HG02610 (cell line): ENCODE results near the gene ZNF672.
A peak's percentile ranks its signal among the peaks of the same experiment; 100 is the strongest.

Experiments
- ATAC-seq: cut with Tn5 transposase; IDR thresholded peaks from one replicate; pipeline ENCODE4 v1.9.1; 2021; ENCODE audit warnings: mild to moderate bottlenecking, moderate library complexity; ENCODE audit not compliant: unreplicated experiment

The ZNF672 gene

DNA sequence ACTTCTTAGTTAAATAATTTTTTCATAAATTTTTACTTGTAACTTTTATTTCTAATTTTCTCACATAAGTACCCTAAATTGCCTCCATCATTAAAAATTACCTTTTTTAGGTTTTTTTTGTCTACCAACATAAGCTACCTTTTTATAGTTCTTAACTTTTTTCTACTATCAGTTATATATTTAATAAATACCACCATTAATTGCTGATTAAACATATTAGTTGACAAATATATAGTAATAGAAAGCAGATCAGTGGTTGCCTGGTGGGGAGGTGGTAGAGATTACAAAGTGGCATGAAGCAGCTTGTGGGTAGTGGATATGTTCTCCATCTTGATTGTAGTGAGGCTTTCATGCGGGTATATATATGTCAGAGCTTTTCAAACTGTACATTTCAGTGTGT lies 6.2 kb upstream of the ZNF672 start:
- ATAC-seq: no peak

DNA sequence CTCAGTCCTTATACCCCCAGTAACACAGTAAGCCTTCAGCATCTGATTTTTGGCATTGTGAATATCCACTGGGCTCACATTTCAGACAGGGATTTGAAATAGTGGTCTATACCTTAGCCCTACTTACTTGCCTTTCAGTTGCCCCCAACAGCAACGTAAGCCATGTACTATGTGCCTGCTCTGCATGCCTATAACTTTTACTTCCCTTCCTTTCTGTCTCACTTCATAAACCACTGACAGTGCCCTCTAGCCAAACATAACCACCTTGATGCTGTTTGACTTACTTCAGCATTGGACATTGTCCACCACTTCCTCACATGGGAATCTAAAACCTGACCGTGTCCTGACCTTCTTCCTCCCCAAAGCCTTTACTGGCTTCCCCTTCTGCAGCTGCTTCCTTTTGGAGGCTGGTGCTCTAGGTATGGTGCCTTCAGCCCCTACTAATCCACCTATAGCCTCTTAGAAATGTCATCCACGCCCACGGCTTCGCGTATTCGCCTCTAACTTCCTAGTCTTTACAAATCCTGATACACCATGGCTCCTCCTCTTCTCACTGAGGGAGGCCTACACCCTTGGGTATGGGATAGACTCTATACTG lies 3.6 kb upstream of the ZNF672 start:
- ATAC-seq: no peak

- no peak for ATAC-seq
These were observed 811 bp upstream of the ZNF672 start for GRCh38 chr1:248837045-248837780.

DNA sequence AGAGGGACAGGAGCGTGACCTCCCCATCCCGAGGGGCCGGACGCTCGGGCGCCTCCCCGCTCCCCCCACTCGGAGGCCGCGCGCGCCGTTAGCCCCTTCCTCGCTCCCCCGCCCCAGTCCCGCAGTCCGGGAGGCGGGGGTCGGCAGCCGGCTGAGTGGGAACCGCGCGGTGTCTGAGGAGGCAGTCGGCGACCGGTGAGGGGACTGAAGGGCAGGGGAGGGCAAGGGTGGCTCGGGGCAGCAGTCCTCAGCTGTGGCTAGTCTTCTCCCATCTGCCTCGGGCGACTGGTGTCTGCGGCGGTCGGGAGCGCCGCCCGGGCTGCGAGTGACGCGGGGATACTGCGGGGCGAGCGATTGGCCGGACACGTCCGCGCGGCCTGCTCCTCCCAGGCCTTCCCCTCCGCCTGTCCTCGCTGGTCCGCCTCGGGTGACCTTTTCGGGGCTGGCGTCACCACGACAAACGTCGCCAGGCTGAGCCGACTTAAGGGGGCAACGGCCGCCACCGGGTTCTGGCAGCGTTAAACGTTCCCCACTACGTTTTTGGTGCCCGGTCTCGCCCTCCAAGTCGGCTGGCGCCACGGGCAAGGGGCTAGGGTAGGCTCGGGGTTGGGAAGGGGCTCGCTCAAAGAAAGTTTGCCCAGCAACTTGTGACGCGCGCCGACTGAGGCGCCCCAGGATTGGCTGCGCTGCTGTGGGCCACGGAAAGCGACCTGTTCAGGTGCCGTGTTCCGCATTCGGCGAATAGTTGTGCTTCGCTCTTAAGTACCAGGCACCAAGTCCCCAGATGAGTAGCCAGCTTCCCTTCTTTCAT lies 538 bp downstream of the ZNF672 start:
- peak; percentile 60 for ATAC-seq

GRCh38 chr1:248839168-248839555 lies 1.1 kb downstream of the ZNF672 start:
- no peak for ATAC-seq

DNA sequence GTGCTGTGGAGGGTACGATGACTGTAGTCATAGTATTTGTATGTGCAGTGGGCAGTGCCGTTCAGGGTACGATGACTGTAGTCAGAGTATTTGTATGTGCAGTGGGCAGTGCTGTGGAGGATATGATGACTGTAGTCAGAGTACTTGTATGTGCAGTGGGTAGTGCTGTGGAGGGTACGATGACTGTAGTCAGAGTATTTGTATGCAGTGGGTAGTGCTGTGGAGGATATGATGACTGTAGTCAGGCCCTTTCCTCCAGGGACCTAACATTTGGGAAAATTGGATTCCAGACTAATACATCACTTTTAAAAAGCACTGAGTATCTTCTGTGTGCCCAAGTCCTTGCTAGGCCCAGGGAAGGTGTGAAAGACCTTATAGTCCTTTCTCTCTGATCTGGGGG lies 2.9 kb downstream of the ZNF672 start:
- ATAC-seq: no peak

DNA sequence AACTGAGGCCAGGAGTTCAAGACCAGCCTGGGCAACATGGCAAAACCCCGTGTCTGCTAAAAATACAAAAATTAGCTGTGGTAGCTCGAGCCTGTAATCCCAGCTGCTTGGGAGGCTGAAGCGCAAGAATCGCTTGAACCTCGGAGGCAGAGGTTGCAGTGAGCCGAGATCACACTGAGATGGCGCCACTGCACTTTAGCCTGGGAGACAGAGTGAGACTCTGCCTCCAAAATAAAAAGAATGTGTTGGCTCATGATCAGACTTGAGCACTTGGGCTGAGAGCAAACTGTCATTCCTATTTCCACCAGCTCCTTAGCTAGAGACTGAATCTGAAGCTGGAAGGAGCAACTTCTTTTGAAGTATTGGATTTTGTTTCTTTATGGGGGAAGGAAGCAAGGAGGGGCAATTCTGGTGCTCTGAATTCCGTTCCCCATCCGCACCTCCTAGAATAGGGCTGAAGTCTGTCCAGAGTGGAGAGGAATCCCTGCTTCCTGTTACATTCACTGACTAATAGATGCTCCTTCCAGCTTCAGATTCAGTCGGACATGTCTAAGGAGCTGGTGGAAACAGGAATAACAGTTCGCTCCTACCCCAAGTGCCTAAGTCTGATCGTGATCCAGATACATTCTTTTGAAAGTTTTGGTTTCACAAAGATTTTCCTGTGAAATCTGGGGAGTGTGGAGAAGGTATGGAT lies 3.8 kb downstream of the ZNF672 start:
- no peak for ATAC-seq

GRCh38 chr1:248842781-248843331 lies 4.8 kb downstream of the ZNF672 start:
- ATAC-seq: peak; percentile 45

DNA sequence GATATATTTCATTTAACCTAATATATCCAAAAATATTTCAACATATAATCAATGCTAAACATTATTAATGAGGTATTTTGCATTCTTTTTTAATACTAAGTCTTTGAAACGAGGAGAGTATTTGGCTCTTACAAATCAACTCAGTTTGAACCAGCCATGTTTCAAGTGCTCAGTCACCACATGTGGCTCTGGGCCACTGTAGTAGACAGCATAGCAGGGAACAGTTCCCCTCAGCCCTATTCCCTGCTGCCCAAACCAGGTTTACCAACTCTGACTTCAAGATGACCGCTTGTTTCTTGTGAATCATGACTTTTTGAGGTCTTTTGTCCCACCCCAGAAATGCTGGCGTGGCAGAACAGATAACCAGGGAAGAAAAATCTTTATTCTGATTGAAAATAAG lies 5.7 kb downstream of the ZNF672 start:
- ATAC-seq: no peak

- ATAC-seq: no peak
These were observed 6.5 kb downstream of the ZNF672 start for GRCh38 chr1:248844526-248844925.

GRCh38 chr1:248847181-248847955 lies 9.3 kb downstream of the ZNF672 start:
- no peak for ATAC-seq

- no peak for ATAC-seq
These were observed 10.0 kb downstream of the ZNF672 start for GRCh38 chr1:248847956-248848561.

DNA sequence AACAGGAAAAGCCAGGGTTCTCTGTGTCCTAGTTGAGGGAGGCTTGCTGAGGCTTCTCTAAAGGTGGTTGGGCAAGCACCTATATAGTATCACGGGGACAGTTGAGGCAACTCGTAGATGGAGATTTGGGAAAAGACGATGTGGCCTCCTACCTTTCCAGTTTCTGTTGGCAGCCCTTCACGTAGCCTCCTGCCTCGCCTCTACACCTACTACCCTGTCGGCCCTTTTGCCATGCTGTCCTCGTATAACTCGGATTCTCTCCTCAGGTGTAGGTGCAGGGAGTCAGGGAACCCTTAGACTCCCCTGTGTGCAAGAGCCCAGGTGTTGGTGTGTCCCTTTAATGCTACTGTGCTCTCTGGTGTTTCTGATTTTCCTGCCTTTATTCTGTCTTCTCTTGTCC lies 10.6 kb downstream of the ZNF672 start:
- no peak for ATAC-seq

- ATAC-seq: no peak
These were observed 11.1 kb downstream of the ZNF672 start for GRCh38 chr1:248849152-248849551.

DNA sequence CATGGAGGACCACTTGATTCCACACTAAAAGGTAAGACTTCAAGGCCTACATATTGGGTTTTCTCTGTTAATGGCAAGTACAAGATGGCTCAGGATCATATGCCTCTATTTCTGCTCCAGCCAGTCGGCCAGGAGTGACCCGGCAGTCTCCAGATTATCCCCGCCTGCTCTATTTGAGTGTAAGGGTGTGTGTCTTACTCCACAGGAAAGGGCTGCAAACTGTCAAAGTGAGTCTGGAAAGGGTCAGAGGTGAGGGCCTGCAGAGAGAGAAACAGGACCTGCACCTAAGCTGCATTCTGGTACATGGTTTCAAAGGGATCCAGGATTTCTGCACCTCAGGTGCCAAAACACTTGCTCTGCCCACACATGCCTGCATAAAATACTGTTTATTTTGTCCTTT lies 11.6 kb downstream of the ZNF672 start:
- ATAC-seq: no peak

GRCh38 chr1:248850124-248850523 lies 12.1 kb downstream of the ZNF672 start:
- no peak for ATAC-seq

- ATAC-seq: no peak
These were observed 12.7 kb downstream of the ZNF672 start for GRCh38 chr1:248850536-248851251.

DNA sequence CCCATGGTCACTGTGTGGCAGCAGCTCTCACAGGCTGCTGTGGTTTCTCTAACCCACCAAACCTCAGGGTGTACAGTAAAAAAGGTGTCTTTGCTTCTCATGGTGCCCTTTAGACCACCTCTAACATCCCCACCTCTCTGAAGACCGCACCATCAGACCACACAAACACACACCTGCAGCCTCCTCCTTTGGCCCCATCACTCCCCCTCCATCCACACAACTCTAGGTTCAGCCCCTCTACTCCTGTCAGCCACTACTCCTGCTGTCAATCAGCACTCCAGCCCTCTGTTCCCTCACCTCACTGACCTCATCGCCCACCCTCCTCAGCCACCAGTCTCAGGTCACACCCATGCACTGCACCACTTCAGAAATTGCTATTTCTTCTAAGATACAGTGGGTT lies 13.4 kb downstream of the ZNF672 start:
- no peak for ATAC-seq
